GM15510 (cell line): ENCODE measurements around the gene SH3PXD2A.

Experiments
- POLR2A ChIP-seq: IDR thresholded peaks from 3 replicates; pipeline ENCODE4 v1.6.1; 2011; ENCODE audit warnings: borderline replicate concordance; ENCODE audit not compliant: insufficient read length; ENCODE audit errors: extremely low read depth

SH3PXD2A gene

DNA sequence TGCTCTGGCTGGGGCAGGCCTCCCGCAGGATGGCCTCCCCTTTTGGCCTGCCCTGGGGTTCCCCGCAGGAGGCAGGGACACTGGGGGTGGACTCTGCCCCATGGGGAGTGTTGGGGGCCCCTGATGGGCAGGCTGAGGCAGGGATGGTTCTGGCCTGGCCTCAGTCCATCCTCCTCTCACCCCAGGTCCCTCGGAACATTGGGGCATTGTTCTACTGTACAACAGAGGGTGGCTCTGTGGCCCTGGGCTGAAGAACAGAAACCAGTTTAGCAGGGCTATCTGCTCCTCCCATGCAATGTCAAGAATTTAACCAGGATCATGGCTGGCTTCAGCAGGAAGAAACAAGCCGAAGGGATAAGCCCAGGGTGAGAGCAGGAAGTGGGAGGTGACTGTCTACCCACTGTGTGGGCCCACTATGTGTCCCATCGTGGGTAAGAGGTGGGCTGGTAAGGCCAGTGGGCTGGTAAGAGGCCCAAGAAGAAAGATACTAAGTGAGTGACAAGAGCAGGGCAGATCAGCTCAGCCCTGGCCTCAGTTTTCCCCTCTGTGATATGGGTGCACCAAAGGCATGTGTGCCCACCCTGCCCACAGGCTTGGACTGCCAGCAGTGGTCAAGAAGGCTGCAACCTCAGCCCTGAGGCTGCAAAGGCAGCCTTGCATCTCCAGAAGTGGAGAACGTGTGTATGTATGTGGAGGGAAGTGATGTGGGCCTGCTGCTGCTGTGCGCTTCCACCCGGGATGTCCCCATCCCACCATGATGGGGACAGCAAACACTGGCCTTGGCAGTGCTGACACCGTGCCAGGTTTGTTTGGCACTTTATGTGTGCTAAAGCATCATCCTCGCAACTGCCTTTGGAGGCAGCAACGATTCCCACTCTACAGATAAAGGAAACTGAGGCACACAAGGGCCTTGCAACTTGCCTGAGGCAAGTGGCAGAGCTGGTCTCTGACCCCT lies 138.9 kb downstream of the SH3PXD2A start:
- TF ChIP-seq POLR2A = no peak

DNA sequence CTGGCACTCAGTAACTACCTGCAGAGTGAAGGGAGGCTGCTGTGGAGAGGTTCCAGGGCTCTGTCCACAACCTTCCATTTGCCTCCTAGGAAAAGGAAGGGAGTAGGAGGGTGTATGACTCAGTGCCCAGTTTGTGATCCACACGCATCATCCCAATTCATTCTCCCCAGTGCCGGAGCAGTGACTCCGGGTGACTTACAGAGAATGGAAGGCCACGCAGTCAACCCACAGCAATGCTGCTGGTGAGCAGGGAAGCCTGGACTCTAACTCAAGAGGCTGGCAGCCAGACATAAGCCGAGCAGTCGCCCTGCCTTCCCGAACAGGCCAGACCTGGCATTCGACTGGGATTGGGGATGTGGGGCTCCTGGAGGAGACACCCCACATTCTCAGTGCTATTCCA lies 139.9 kb downstream of the SH3PXD2A start:
- TF ChIP-seq POLR2A = no peak

DNA sequence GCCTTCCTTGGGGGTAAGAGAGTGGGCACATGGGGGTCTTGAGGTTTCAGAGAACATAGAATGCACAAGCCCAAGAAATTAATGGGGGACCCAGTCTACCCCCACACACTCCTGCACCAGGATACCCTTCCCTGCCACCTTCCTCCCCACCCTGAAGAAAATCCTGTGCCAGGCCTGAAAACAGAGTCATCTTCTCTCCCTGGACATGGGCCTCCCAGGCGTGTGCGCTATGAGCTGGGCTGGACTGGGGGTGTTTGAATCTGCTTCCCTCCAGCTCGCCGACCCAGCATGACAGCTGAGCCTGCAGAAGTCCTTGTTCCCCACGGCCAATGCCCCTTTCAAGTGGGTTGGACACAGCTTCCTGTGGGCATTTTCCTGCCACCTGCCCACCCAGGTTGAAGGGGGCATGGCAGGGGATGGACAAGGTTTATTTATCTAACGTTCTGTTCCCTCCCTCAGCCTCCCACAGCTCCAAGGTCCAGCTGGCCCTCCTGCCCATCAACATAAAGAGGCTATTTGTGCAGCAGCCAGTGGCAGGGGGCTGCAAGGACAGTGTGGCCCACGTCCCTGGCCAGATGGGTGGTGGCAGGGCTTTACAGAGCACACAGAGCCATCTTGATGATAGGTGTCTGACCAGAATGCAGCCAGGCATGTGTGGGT lies 141.0 kb downstream of the SH3PXD2A start:
- TF ChIP-seq POLR2A = no peak

DNA sequence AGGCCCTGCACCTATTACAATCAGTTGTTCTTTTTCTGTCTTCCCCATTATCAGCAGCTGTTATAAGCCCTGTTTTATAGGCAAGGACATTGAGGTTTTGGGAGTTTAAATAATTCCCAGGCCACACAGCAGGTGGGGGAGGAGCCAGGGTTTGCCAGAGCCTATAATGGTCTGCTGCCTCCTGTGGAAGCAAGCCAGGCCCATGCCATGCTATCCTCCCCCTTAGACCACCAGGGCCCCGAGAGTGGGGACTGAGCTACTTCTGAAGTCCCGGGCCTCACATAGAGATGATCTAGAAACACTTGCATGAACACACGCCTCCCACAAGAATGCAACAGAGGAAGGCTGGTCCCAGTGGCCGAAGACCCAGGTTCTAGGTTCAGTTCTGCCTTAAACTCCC lies 141.7 kb downstream of the SH3PXD2A start:
- TF ChIP-seq POLR2A = no peak

DNA sequence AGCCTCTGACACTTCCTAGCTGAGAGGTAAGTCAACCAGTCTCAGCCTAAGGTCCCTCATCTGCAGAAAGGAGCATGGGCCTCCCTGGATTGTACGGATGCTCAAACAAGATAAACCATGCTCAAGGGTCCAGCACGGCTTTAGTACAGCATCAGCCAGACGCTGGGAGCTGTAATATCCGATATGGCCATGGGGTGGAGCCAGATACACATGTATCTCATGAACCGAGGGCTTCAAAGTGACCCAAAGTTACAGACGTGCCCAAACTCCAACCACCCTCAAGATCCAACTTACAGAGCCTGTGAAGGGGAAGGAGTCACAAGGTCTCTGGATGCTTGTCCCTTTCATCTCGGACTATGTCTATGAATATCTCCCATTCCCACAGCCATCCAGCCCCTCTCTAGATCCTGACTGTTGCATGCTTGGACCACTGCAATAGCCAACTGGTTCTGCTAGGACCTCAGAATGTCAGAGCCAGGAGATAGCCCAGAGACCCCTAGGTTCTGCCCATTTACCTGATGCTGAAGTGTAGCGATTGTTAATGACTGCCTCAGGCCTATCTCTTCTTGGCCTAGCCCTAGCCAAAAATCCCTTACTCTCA lies 142.4 kb downstream of the SH3PXD2A start:
- no peak for TF ChIP-seq POLR2A

DNA sequence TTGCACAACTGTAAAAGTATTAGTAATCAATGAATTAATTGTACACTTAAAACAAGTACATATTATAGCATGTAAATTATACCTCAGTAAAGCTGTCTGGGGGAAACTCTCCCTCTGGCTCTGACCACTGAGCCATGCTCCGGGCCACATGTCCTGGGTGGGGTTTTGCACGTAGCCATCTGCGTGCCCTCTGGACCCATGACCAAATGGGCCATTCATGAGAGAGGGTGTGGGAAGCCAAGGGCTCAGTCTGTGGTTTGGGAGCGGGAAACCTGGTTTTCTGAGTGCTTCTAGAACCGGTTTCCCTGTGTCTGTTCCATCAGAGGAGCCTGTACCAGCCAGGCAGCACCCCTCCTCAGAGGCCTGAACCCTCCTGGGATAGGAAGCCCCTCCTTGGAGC lies 143.2 kb downstream of the SH3PXD2A start:
- TF ChIP-seq POLR2A = no peak

DNA sequence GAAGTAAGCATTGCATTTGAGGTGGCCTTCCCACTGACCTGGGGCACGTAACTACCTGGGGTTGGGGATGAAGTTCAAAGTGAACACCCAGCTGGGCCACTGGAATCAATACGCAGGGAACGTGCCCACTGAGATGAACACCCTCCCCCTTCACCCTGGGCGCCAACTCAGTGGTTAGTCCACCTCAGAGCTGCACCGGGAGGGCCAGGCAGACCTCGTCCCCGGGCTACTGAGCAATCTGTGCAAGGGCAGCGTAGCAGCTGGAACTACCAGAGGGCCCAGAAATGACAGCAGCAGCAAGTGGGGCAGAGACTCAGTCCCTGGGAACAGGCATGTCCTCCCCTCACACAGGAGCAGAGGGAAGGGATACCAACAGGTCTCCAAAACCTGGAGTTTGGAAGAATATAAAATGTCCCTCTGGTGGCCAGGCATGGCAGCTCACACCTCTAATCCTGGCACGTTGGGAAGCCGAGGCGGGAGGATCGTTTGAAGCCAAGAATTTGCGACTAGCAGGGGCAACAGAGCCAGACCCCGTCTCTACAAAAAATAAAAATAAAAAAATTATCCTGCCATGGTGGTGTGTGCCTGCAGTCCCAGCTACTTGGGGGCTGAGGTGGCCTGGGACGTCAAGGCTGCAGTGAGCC lies 143.9 kb downstream of the SH3PXD2A start:
- no peak for TF ChIP-seq POLR2A

DNA sequence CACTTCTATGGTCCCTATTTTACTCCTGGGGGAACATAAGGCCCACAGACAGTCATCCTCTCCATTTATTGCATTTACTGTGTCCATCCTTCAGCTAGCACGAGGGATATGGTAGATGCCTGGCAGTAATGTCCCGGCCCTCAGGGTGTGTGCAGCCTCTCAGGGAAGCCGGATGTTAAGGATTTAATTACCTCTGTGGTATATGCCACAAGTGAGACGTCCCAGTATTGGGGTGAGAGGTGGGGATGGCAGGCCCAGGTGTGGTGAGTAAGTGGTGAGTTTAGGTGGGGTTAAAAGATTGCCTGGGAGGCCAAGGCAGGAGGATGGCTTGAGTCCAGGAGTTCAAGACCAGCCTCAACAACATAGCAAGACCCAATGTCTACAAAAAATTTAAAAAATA lies 144.9 kb downstream of the SH3PXD2A start:
- no peak for TF ChIP-seq POLR2A

DNA sequence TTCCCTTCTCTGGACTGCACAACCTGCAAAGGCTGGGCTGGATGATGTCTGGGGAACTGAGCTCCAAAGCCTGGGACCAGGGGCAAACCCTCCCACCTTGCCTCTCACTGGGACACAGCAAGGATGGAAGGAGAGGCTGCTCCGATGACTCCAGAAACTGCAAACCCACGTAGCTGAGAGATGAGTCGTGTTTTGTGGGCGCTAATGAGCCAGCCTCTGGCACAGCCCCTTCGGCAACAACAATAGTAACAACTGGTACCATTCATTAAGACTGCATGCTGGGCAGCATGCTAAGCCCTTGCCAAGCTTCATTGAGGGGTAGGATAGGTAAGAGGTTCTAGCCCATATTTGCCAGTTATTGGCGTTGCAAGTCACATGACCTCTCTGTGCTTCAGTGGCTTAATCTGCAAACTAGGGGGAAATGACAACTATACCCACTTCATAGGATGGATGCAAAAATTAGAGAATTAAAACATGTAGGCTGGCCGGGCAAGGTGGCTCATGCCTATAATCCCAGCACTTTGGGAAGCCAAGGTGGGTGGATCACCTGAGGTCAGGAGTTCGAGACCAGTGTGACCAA lies 145.9 kb downstream of the SH3PXD2A start:
- TF ChIP-seq POLR2A = no peak

DNA sequence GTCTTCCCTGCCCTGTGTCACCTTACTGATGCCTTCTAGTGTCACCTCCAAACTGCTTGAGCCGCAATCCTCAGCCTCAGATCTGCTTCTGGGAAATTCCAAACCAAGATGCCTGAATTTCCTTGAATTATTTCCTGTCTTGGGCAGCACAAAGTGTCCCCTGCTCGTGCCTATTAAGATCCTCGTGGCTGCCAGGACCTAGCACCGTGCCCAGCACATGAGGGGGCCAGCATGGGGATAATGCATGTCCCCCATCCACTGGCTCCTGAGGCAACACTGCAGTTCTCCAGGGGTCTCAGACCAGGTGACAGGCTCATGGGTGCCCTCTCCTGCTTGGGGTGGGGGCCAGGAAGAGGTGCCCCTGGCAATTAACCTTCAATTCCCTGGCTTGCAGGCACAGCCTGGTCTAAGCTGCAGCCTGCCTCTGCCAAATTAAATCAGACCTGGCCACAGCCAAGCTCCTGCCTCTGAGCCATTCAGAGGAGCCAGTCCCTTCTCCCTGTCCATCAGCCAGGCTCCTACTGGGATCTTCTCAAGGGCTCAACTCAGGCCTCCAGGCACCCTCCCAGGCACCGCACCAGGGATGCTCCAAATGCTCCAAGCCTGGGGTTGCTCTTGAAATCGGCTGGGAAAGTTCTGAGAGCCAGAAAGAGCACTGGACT lies 146.6 kb downstream of the SH3PXD2A start:
- no peak for TF ChIP-seq POLR2A

DNA sequence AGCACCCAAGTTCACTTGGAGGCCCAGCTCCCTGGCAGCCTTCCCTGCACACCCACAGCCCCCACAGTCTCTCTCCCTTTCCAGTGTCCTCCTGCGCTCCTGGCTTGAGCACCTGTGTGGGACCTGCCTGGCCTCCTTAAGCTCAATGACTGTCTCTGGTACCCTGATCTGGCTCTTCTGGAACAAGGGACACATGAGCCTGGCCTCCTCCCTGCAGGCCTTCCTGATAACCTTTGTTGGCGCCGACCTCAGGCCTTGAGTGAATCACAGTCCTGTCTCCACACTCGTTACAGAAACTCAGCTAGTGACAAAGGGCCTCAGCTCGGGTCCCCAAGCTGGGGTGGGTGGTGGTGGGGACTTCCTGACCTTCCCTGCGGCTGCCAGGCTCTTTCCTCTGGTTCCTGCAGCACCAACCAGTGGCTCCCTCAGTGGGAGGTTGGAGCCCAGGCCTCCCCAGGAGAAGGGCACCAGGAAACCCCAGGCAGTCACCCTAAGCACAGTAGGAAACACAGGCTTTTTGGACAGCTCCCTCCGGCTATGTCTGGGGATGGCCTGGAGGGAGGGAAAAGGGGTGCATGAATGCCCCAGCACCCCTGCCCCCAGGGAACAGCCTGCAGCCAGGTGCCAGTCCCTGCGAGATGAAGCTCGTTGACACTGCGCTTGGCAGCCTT lies 147.3 kb downstream of the SH3PXD2A start:
- TF ChIP-seq POLR2A = no peak

DNA sequence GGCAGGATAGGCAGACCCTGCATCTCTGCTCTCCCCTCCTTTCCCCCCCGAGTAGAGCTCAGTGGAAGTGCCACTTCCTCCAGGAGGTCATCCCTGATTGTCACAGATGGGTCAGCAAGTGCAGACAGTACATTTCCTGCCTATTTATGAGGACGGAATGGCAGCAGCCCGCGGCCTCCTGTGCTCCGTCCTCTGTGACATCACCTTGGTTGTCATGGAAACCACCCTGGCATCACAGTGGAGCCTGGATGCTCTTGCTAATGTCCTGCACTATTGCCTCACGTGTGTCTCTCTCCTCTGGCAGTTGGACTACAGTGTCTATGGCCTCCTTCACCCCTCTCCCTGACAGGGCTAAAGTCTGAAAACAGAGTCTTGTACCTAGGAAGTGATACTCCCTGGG lies 148.6 kb downstream of the SH3PXD2A start:
- no peak for TF ChIP-seq POLR2A

DNA sequence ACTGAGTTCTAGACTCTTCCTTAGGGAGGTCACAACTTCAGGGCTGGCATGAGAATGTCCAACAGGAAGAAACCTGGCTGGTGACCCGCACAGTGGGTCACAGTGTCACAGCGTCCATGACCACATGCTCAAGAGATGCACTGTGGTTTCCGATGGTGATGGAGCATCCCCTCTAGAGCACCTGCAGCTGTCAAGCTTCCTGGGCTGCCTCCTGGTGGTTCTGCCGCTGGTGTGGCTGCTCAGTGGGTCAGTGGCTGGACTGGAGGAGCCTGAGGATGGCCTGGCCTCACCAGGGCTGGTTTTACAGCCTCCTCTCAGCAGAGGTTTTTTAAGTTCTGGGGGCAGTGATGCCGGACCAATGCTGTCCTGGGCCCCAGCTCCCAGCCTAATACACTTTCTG lies 149.3 kb downstream of the SH3PXD2A start:
- no peak for TF ChIP-seq POLR2A
